Measurements from ENCODE around the gene IFT57. TPM values are rescaled to one million over a fixed set of nuclear protein-coding genes. Genes with fewer than 3 reads are reported as not detected.

IFT57 gene
- total RNA-seq, 1 donor from 2014 or later: 43.1 TPM

DNA sequence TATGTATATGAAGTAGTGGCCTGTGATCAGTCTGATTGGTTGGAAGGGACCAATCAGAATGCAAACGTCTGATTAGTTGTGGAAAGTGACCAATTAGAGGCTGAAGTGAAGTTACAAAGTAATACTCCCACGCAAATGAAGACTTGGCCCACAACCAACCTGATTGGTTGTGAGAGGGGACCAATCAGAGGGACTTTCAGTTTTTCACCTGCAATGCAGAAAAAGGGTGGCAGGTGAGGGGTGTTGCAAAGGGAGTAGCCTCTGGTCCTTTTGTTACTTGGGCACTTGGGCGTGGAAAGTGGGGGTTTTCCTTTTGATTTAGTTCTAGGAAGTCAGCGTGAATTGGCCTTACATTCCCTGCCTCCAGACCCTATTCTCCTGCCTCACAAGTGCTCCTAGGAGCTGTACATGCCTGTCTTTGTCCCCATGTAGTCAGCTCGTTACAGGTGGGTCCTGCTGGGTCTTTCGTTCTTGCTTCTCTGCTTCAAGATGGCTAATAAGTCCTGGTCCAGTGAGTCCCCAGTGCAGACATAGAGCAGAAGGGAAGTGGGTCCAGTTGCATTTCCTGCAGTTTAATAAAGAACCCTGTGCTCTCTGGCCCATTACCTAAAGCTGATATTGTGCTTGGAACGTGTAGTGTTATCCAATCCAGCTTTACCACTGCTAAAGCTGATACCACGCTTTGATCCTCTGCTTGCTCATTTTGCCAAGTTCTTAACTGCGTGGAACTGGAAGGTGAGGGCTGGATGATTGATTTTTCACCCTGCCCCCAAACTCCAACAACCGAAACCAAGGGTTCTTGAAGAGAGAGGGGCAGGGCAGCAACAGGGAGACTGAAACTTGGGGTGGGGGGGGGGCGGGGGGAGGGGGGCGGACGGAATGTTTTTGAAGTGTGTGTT is 85.4 kb downstream of the IFT57 start:
- TF ChIP-seq, protein P1, sequence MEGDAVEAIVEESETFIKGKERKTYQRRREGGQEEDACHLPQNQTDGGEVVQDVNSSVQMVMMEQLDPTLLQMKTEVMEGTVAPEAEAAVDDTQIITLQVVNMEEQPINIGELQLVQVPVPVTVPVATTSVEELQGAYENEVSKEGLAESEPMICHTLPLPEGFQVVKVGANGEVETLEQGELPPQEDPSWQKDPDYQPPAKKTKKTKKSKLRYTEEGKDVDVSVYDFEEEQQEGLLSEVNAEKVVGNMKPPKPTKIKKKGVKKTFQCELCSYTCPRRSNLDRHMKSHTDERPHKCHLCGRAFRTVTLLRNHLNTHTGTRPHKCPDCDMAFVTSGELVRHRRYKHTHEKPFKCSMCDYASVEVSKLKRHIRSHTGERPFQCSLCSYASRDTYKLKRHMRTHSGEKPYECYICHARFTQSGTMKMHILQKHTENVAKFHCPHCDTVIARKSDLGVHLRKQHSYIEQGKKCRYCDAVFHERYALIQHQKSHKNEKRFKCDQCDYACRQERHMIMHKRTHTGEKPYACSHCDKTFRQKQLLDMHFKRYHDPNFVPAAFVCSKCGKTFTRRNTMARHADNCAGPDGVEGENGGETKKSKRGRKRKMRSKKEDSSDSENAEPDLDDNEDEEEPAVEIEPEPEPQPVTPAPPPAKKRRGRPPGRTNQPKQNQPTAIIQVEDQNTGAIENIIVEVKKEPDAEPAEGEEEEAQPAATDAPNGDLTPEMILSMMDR (IDR thresholded peaks at IDR 0.05; ENCODE audit: unreplicated experiment): no peak
- no peaks in the 10 kb centered on the region for H3K27me3 Mint-ChIP-seq (ENCODE audit: low read depth)
- no peak for DNase-seq (ENCODE audit: low spot score in 2 of 2, unreplicated experiment in 2 of 2)
- H3K27ac Mint-ChIP-seq: peak overlapping the region; percentile 94
- peaks cover 25% of the 10 kb centered on the region for H3K4me1 Mint-ChIP-seq
- H3K9me3 Mint-ChIP-seq: peaks cover 4% of the 10 kb centered on the region
- H3K36me3 Mint-ChIP-seq: no peaks in the 10 kb centered on the region
- H3K4me3 Mint-ChIP-seq: no peak overlapping the region

DNA sequence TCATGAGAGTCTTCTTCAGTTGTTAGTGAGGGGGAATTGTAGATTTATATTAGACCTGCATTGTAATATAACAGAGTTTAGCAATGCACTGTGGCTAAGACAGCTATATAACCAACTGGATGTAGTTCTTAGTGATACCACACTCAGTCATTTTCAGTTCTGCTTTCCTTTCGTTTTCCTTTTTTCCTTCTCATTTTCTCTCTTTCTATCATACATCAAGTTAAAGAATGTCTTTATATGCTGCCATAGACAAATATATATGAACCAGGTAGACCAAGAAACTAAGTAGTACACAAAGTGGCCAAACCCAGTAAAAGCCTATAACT is 87.7 kb downstream of the IFT57 start:
- Mint-ChIP-seq H3K9me3 (no peaks in the 10 kb centered on the region), H3K36me3 (no peaks in the 10 kb centered on the region), H3K4me3 (no peak overlapping the region), H3K4me1 (peaks cover 27% of the 10 kb centered on the region), H3K27me3 (ENCODE audit: low read depth) (no peaks in the 10 kb centered on the region), H3K27ac (peak overlapping the region; percentile 48)
- no peak for DNase-seq (ENCODE audit: low spot score in 2 of 2, unreplicated experiment in 2 of 2)
- TF ChIP-seq, protein P1 (IDR thresholded peaks at IDR 0.05; ENCODE audit: unreplicated experiment): no peak

DNA sequence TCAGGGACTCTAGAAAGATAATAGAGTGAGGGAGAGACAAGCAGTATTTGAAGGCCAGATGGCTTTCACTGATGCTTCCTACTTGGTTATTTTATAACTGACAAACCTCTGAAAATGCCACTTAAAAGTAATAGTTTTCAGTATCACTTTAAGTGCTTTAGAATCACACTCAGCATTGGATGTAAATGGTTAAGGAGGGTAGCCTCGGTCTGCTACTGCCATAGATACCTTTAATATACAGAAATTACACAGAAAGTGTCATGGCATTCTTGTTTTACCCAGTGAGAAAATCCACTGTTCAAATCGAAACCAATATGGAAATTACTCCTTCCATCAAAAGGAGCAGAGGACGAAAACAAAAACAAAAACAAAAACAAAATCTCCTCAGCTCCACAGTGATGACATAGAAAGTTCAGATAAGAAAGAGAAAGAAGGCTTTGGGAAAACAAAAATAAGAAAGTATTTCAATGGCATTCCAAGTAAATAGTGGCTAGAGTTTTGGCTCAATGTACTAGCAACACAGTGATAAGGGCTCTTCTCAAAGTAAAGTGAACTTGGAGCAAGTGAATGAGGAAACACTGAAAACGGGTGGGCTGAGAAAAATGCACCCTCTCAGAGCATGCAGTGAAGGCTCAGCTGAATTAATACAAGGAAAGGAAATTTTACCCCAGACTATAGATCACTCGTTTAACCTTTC is 88.2 kb downstream of the IFT57 start:
- Mint-ChIP-seq H3K27ac (peak overlapping the region; percentile 48), H3K4me1 (peaks cover 27% of the 10 kb centered on the region), H3K9me3 (no peaks in the 10 kb centered on the region), H3K36me3 (no peaks in the 10 kb centered on the region), H3K27me3 (ENCODE audit: low read depth) (no peaks in the 10 kb centered on the region), H3K4me3 (no peak overlapping the region)
- TF ChIP-seq, protein P1 (IDR thresholded peaks at IDR 0.05; ENCODE audit: unreplicated experiment): no peak
- DNase-seq (ENCODE audit: low spot score in 2 of 2, unreplicated experiment in 2 of 2): no peak

- H3K4me3 Mint-ChIP-seq: no peak overlapping the region
Observed at GRCh38 chr3:108133048-108133369, 89.2 kb downstream of the IFT57 start.

DNA sequence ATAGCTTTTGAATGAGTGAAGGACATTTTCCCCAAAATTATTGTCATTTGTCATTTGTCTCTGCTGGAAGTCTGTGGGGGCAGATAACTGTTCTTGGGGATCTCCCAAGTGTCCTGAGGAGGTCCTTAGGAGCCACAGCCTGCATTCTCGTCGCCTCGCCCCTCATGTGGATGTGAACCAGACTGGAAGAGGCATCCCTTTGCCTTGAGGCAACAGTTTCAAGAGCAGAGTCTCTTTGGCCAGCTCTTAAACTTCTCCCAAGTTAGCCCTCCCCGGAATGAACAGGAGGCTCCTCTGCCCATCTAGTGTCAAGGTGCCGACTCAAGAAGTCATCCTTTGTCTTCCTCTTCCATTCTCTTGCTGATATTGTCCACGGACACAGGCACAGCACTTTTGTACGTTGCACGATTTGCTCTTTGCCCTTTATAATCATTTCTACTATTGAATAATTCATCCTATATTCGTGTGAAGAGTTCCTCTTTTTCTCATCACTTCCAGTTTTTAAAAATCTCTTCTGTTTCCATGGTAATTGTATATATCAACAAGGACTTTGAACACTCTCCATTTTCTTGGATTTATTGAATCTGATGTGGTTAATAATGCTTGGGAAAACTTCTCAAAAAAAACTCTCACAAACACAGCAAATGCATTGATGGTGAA is 90.6 kb downstream of the IFT57 start:
- no peak overlapping the region for H3K27ac Mint-ChIP-seq

More at GRCh38 chr3:108133048-108133369, 89.2 kb downstream of the IFT57 start:
- no peaks in the 10 kb centered on the region for H3K36me3 Mint-ChIP-seq
- DNase-seq (ENCODE audit: low spot score in 2 of 2, unreplicated experiment in 2 of 2): no peak
- peak overlapping the region; percentile 94 for H3K27ac Mint-ChIP-seq
- H3K9me3 Mint-ChIP-seq: peaks cover 4% of the 10 kb centered on the region
- no peaks in the 10 kb centered on the region for H3K27me3 Mint-ChIP-seq (ENCODE audit: low read depth)
- peaks cover 26% of the 10 kb centered on the region for H3K4me1 Mint-ChIP-seq
- TF ChIP-seq, protein P1 (IDR thresholded peaks at IDR 0.05; ENCODE audit: unreplicated experiment): no peak

More for the DNA sequence above, 90.6 kb downstream of the IFT57 start:
- no peak overlapping the region for H3K4me3 Mint-ChIP-seq
- H3K36me3 Mint-ChIP-seq: no peaks in the 10 kb centered on the region
- TF ChIP-seq, protein P1 (IDR thresholded peaks at IDR 0.05; ENCODE audit: unreplicated experiment): no peak
- no peaks in the 10 kb centered on the region for H3K27me3 Mint-ChIP-seq (ENCODE audit: low read depth)
- peaks cover 4% of the 10 kb centered on the region for H3K9me3 Mint-ChIP-seq
- H3K4me1 Mint-ChIP-seq: peaks cover 17% of the 10 kb centered on the region
- DNase-seq (ENCODE audit: low spot score in 2 of 2, unreplicated experiment in 2 of 2): no peak
